HG02623 (cell line): ENCODE results near the gene FCN1.

Experiments used
- ATAC-seq: cut with Tn5 transposase; IDR thresholded peaks from one replicate; pipeline ENCODE4 v1.9.1; 2021; ENCODE audit warnings: moderate library complexity; ENCODE audit not compliant: unreplicated experiment

FCN1 gene

DNA sequence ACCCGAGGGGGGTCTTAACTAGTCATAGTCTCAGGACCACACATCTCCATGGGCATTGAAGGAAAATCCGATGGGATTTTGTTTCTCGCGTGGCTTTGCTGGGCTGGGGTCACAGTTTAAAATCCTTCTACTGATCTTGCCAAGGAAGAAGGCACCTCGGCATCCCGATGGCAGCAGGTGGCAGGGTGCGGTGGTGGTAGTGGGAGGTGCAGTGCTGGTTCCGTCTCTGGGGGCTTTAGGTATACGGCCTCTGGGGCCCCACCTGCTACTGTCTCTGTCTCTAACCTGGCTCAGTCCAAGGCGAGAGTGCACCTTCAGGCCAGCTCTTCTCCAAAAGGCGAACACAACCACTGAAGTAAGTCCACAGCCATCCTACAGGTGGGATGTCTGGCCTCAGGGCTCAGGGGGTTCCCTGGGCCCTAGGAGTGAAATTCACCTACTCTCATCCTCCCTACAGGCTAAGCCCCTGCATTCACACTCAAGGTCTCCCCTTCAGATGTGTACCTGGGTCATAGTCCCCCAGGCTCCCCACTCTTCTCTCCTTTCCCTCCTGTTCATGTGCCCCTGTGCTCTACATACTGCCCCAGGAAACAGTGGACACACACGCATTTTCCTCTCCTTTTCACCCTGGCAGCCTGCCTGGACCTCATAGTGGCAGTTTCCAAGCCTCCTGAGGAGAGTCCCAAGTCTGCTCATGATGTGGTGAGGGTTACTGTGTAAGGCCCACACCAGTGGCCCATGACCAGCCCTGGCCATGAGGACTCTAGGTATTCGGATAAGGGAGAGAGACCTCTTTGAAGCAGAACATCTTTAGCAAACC lies 37.8 kb downstream of the FCN1 start:
- no peak for ATAC-seq

DNA sequence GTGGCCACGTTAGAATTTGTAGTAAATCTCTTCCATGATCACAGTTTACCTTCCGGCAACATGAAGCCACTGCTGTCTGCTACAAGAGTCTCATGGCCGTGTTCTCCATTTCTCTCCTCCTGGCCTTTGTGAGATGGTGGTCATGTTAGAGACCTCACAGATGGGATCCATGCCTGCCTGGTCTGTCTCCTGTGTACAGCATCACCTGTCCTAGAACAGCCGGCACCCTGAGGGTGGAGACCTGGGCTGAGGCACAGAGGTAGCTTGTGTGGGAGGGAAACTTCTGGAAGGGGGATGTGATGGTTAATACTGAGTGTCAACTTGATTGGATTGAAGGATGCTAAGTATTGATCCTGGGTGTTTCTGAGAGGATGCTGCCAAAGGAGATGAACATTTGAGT lies 40.2 kb downstream of the FCN1 start:
- ATAC-seq, result no peak

DNA sequence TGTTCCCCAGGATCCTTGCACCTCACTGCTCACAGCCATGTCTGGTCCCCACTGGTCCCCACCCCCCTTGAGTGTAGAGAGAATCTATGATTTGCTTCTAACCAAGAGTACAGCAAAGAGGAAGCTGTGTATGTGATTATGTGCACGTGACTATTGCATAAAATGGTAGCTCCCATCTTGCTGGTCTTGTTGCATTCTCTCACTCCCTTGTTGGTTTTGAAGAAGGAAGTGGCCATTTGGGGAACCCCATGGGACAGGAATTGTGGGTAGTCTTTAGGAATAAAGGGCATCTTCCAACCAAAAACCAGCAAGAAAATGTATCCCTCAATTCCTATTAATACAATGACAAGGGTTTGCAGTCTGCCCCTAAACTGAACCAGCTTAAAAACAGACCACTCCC lies 42.3 kb downstream of the FCN1 start:
- no peak for ATAC-seq

DNA sequence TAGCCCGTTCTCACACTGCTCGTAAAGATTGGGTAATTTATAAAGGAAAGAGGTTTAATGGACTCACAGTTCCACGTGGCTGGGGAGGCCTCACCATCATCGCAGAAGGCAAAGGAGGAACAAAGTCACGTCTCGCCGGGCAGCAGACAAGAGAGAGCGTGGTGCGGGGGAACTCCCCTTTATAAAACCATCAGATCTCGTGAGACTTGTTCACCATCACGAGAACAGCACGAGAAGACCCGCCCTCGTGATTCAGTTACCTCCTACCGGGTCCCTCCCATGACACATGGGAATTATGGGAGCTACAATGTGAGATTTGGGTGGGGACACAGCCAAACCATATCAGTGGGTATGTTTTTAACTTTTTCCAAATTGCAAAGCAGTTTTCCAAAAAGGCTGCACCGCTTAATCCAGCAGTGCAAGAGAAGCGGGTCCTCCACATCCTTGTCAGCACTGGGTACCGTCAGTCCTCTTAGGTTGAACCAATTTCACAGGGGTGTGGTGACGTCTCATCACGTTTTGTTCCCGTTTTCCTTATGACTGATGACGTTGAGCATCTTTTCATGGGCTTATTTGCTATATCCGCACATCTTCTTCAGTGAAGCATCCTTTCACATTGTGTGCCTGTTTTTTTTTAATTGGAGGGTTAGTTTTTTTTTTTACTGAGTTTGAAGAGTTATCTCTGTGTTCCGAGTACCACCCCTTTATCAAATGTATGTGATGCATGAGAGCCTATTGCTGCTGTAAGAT lies 45.1 kb downstream of the FCN1 start:
- no peak for ATAC-seq

DNA sequence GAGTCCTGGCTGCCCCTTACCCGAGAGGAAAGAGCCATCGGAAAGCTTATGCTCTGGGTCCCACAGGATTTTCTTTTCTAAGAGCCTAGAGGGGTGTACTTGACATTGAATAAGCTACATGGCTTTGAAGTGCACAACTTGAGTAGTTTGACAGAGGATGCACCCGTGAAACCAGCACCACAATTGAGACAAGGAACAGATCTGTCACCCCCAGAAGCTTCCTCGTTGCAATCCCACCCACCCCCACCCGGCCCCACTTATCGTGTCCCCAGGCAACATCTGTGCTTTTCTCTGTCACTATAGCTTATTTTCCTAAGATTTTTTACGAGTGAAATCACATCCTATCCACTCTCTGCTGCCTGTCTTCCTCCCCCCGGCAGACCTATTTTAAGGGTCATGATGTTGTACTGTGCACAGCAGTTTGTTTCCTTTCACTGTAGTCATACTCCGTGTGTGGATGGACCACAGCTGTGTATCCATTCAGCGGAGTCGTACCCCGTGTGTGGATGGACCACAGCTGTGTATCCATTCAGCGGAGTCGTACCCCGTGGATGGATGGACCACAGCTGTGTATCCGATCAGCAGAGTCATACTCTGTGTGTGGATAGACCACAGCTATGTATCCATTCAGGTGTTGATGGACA lies 45.9 kb downstream of the FCN1 start:
- ATAC-seq, result no peak

DNA sequence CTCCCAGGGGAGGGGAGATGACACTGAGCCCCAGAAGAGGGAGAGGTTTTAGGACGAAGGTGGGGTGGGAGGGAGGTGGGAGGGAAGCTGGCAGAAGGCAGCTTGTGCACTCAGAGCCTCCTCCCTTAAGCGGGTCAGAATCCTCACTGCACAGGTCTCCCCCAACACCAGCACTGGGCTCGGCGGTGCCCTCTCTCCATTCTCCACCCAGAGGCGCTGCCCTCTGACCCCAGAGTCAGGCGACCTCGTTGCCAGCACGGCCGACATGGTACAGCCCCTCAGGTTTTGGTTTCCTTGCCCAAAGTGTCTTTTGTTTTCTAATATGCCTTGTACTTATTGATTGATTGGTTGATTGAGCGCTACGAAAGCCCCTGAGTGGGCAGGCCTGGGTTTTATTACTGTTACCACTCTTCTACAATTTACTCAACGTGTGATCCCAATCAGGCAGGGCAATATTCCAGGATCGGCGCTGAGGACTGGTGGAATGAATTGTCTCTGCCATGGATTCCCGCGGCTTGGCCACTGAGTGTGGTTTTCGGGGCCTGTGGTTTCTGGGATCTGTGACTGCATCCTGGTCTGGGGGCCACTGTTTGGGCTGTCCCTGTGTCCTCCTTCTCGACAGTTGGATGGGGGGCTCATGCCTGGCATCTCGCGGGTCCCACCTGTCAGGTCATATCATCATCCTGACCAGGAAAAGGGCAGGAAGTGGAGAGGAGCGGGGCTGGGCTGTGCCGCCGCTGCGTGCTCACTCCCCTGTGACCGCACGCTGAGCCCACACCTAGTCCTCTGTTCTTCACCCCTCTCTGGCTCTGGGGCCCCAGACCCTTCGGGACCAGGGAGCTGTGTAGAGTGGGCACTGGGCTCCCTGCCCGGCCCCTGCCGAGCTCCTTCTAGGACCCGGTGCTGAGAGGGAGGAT lies 46.7 kb downstream of the FCN1 start:
- ATAC-seq, result no peak

DNA sequence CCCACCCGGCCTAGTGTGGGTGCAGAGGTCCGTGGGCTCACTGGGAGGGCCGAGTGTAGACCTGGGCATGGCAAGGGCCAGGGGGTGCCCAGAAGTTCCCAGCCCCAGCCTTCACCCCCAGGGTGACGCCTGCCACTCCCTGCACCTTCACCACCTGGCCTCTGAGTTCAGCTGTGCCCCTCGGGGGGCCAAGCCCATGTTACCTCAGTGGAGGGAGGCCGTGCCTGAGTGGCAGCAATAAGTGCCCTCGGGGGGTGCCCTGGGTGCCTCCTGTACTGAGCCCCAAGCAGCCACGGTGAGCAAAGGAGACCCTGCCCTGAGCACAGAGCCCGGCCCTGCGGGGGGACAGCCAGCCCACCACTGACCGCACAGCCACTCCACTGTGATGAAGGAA lies 47.4 kb downstream of the FCN1 start:
- no peak for ATAC-seq

DNA sequence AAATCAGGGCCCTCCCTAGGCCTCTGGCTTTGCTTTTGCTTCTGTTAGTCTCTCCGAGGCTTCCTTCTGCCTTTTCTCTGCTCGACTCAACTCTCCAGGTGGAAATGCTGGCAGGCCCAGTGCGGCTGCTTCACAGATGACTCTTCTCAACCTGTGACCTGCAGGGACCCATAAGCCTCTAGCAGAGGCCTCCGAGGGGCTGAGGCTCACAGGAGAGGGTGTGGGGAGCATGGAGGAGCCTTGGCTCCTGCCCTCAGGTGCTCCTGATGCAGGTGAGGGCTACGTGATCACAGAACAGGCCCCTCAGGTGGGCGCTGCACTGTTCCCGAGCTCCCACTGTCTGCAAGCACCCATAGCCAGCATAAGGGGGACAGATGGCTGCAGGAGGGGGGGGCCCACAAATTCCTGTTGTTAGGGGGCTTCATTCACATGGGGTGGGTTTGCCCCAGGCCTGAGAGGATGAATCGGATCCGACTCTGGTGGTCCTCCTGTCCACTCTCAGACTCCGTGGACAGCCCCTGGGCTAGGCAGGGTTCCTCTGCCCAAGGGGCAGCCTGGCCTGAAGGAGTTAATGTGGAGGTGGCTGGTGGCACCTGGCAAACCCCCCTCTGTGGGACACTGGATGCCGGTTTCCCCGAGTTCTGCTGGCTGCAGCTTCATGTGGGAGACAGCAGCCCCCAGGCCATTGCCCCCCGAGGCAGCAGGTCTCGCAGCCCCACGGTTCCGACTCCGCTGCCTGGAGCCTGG lies 48.0 kb downstream of the FCN1 start:
- ATAC-seq, result no peak

DNA sequence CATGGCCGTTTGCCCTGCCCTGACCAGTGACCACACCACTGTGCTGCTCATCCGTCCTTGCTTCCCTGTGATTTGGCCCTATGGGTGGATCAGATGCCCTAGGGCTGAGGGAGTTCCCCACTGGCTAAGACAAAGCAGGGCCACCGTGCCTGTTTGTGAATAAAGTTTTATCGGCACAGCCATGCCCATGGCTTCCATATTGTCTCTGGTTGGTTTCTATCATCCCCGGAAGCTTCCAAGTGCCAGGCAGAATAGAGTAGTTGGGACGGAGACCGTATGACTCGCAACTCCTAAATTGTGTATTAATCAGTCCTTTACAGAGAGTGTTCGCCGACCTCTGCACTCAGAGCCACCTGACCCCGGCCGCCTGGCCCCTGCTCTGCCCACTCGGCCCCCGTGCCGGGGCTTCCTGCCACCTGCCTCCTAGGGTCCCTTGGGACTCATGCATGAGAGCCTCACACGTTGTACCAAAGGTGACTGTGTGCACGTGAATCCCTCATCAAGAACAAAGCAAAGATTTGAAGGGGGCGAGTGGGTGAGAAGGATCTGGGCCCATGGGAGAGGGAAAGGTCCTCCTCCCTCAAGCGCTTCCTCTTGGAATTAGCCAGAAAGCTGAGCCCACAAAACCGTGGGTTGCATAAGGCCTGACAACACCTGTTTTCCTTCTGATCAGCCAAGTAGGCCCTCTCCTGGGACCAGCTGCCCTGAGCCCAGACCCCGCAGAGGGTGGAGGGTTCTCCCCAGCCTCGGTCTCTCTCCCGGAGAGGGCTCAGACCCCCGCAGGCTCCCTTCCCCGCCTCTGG lies 48.8 kb downstream of the FCN1 start:
- ATAC-seq, result no peak

DNA sequence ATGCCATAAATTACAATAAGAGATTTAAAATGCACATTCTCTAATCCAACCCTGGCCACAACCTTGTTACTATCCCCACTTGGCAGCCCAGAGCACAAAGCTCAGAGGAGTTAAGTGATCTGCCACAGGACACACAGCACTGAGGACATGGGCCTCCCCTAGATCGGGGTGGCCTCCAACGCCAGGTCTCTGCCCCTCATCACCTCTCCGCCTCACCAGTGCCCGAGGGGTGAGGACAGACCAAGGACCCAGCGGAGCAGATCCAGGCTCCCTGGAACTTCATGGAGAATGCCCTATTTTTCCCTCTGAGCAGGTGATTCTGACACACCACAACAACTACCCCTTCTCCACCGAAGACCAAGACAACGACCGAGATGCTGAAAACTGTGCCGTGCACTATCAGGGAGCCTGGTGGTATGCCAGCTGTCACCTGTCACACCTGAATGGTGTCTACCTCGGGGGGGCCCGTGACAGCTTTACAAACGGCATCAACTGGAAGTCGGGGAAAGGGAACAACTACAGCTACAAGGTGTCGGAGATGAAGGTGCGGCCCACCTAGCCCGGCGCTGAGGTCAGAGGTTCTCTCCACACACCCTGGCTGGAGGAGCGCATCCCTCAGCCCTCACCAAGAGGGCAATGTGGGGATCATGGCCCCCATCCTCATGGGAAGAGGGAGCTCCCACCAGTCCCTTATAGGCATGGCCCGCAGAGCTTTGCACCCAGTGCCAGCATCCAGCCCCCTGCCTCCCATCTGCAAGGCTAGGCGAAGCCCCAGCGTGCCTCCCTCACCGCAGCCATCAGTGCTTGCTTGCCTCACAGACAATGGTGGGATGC lies 49.6 kb downstream of the FCN1 start:
- no peak for ATAC-seq

DNA sequence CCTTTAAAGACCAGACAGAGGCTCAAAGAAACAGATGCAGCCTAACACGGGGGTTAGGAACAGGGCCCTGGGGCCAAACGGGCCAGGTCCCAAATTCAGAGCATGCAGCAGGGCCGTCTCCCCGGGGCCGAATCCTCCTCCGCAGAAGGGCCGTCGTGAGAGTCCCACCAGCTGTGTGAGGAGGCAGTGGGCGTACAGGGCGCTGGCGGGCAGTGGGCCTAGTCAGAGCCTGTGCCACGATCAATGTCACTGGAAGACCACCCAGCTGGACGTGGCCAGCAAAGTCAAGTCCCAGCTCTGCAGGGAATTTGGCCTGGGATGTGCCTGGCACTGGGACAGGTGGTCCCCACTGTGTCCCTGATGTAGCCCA lies 52.9 kb downstream of the FCN1 start:
- no peak for ATAC-seq

DNA sequence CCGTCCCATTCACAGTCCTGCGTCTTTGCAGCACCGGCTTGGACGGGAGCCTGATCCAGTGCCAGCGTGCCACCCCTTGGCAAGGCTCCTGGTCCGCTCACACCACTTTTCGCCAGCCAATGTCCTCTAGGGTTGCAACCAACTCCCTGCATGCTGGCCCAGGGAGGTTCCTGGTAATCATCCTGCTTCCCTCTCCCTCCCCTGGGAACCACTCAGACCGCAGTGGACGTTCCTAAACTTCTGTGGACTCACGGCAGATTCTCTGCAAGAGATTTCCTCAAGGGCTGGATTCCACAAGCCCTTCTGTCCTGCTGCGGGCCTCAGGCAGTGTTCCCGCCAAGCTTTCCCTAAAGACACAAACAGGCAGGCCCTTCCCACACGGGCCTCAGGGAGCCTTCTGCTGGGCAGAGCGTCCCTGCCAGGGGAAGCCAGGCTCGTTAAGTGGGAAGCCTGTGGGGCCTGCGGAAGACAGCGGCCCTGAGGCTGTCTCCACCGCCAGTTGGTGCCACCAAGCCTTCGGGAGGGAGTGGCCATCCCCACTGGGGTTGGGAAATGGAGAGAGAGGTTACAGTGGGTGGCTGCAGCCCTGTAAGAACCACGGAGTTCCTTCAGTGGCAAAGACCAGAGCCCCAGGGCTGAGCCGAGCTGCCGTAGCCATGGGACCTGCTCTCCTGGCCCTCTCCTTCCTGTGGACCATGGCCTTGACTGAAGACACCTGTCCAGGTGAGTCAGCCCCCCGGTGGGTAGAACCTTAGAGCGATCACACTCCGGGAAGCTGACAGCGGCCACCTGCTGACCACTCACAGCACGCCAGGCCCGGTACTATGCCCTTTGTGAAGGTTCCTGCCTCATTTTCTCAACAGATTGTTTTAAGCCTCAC lies 53.5 kb downstream of the FCN1 start:
- ATAC-seq, result no peak

DNA sequence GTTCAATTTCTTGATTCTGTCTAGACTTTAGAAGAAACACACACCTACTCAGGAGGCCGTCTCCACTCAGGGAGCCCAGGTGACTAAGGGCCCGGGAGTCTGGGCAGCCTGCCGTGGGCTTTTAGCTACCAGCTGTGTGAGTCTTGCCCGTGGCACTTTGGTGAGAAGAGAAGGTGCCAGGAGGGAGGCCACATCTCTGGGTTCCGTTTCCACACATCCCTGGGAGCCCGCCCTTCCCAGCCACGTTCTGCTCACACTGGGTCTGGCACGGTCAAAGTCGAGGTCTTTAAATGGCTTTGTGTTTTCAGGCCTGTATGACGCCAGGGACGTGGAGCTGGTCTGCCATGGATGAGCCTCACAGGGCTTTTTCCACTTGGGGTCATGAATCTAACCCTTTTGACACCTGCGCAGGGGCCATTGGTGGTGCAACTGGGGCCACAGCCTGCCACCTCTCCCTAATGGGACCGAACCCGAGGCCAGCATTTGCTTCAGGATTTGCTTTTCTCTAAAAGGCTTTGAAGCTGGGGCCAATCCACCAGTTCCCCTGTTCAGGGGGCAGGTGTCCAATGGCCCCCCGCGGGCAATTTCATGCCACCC lies 54.3 kb downstream of the FCN1 start:
- no peak for ATAC-seq

DNA sequence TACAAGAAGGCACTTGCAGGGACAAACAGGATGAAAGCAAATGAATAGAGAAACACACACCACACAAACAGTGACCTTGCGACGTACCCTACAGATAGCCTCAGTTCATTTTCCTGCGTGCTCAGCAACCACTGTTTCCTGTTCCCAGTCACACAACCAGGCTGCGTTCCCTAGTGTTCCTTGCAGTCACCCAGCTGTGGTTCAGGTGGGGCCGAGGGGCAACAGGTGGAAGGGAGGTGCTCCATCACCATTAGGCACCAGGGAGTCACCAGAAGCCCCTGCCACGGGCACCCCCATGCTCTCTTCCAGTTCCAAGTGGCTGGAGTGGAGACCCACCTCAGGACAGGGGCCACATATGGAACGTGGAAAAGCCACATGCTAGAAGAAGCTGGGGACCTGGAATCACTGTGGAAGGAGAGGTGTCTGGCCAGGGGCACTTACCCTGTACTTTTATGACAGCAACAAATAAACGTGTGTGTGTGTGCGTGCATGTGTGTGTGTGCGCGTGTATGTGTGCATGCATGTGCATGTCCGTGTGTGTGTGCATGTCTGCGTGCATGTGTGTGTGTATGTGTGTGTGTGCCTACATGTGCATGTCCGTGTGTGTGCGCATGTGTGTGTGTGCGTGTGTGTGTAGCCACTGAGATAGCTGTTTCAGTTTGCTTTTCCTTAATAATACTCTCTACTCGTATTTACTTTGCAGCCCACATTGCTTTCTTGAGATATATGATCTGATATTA lies 55.9 kb downstream of the FCN1 start:
- ATAC-seq, result no peak

DNA sequence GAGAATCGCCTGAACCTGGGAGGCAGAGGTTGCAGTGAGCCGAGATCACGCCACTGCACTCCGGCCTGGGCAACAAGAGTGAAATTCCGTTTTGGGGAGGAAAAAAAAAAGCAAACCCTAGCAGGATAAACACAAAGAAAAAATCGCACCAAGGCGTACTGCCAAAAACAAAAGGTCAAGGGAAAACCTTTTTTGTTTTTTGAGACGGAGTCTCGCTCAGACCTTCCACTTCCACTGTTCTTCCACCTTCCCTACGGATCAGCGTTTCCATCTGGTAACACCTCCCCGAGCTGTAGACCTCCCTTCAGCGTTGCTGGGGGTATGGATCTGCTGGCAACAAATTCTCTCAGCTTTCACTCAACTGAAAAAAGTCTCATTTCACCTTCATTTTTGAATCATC lies 57.2 kb downstream of the FCN1 start:
- no peak for ATAC-seq

DNA sequence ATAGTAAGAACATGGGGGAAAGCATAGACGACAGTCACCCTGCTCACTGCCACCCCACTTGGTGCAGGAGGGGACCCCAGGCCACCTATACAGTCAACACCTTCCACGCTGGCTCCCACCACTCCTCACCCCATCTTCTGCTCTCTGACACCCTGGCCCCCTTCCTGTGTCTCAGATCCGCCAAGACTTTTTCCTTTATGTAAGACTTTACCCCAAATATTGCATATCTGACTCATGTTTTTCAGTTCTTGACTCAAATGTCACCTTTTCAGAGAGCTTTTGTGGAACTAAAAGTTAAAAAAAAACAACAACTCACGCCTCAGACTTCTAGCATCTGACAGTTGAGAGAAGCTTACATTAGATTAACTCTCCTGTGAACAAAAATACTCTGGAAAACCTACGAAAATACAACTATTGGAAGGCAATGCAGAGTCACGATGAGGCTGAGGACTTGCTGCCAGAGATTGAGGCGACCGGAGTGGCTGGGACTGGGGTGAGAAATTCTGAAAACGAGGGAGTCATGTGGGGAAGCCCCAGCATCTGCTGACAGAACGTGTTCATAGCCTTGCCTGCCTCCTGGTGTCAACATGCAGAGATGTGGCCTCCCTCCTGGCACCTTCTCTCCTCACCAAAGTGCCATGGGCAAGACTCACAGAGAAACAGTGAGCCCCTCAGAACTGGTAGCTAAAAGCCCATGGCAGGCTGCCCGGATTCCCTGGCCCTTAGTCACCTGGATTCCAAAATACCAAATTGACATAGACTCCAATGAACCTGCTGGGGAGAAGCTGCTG lies 59.5 kb downstream of the FCN1 start:
- ATAC-seq, result peak; percentile 66
